WTC11 (cell line): ENCODE data around the gene TSPAN9. TPM values are rescaled to one million over a fixed set of nuclear protein-coding genes. Genes with fewer than 3 reads are reported as not detected.

Source experiments
- ATAC-seq: fragments of 200-7000 bp; cut with Tn5 transposase; 2 replicates; pipeline ENCODE4 v1.10.0; 2021; ENCODE audit warnings: mild to moderate bottlenecking, moderate library complexity
- CTCF ChIA-PET: fragments of 300-600 bp; sonication (Branson Sonifier 250); formaldehyde crosslinking; loops from one replicate; lab custom pipeline; 2021; ENCODE audit warnings: antibody characterized with exemption; lab: Charles Lee
- POLR2A ChIA-PET: fragments of 350-600 bp; sonication (Branson Sonifier 250); formaldehyde crosslinking; loops from one replicate; lab custom pipeline; 2021; ENCODE audit warnings: antibody characterized with exemption; lab: Charles Lee
- DNase-seq: peaks from one replicate; pipeline ENCODE4 v3.0.0; 2021; ENCODE audit warnings: low spot score
- H3K27ac Mint-ChIP-seq: 2 replicates; pipeline ENCODE4 v1.8.0; 2021; ENCODE audit warnings: mixed read lengths
- H3K27me3 Mint-ChIP-seq: 2 replicates; pipeline ENCODE4 v1.8.0; 2021; ENCODE audit warnings: low read depth, mild to moderate bottlenecking, moderate library complexity, mixed read lengths
- H3K36me3 Mint-ChIP-seq: 2 replicates; pipeline ENCODE4 v1.8.0; 2021; ENCODE audit warnings: mixed read lengths
- H3K4me1 Mint-ChIP-seq: 2 replicates; pipeline ENCODE4 v1.8.0; 2022; ENCODE audit warnings: mixed read lengths
- H3K4me3 Mint-ChIP-seq: 2 replicates; pipeline ENCODE4 v1.8.0; 2021; ENCODE audit warnings: mild to moderate bottlenecking, moderate library complexity, mixed read lengths
- H3K9me3 Mint-ChIP-seq: 2 replicates; pipeline ENCODE4 v1.8.0; 2021; ENCODE audit warnings: mixed read lengths
- CREM ChIP-seq: sonication (generic); formaldehyde crosslinking; IDR thresholded peaks from 2 replicates; pipeline ENCODE4 v1.8.1; 2022; ENCODE audit warnings: mild to moderate bottlenecking, missing genetic modification reagents, moderate library complexity
- GRHL2 ChIP-seq: fragments of 250-450 bp; sonication (Bioruptor Pico); IDR thresholded peaks from 2 replicates; pipeline ENCODE4 v1.8.0; 2022; ENCODE audit warnings: mild to moderate bottlenecking, moderate library complexity; ENCODE audit not compliant: insufficient replicate concordance, severe bottlenecking
- GTF2I ChIP-seq: fragments of 250-450 bp; sonication (Bioruptor Pico); conservative IDR thresholded peaks from 2 replicates; pipeline ENCODE4 v1.4.0; 2021; ENCODE audit warnings: mild to moderate bottlenecking
- HMGXB4 ChIP-seq: sonication (generic); formaldehyde crosslinking; IDR thresholded peaks from 2 replicates; pipeline ENCODE4 v1.8.1; 2023; ENCODE audit warnings: mild to moderate bottlenecking, moderate library complexity, missing genetic modification reagents
- IRF1 ChIP-seq: sonication (generic); formaldehyde crosslinking; IDR thresholded peaks from 2 replicates; pipeline ENCODE4 v1.8.0; 2023; ENCODE audit warnings: missing genetic modification reagents
- IRF2 ChIP-seq: sonication (generic); formaldehyde crosslinking; IDR thresholded peaks from 2 replicates; pipeline ENCODE4 v1.8.0; 2022; ENCODE audit warnings: low read depth, missing genetic modification reagents, borderline replicate concordance
- JAZF1 ChIP-seq: fragments of 250-450 bp; sonication (Bioruptor Pico); IDR thresholded peaks from 2 replicates; pipeline ENCODE4 v1.9.0; 2021; ENCODE audit warnings: moderate library complexity, mild to moderate bottlenecking, inconsistent platforms
- KAT7 ChIP-seq: sonication (generic); formaldehyde crosslinking; IDR thresholded peaks from 2 replicates; pipeline ENCODE4 v1.8.1; 2023; ENCODE audit warnings: missing genetic modification reagents, mild to moderate bottlenecking, borderline replicate concordance
- MYBL2 ChIP-seq: sonication (generic); formaldehyde crosslinking; IDR thresholded peaks from 2 replicates; pipeline ENCODE4 v1.8.1; 2023; ENCODE audit warnings: mild to moderate bottlenecking, moderate library complexity, missing genetic modification reagents
- NFYB ChIP-seq: sonication (generic); formaldehyde crosslinking; conservative IDR thresholded peaks from 2 replicates; pipeline ENCODE4 v1.8.0; 2022; ENCODE audit warnings: low read depth, missing genetic modification reagents
- SMAD3 ChIP-seq: sonication (generic); formaldehyde crosslinking; IDR thresholded peaks from 2 replicates; pipeline ENCODE4 v1.8.0; 2022; ENCODE audit warnings: missing genetic modification reagents, mild to moderate bottlenecking, borderline replicate concordance
- ZNF138 ChIP-seq: sonication (generic); formaldehyde crosslinking; conservative IDR thresholded peaks from 2 replicates; pipeline ENCODE4 v1.8.1; 2022; ENCODE audit warnings: mild to moderate bottlenecking, moderate library complexity, missing genetic modification reagents
- ZNF263 ChIP-seq: sonication (generic); formaldehyde crosslinking; IDR thresholded peaks from 2 replicates; pipeline ENCODE4 v1.8.1; 2022; ENCODE audit warnings: low read depth, mild to moderate bottlenecking, moderate library complexity, missing genetic modification reagents
- ZNF396 ChIP-seq: fragments of 250-450 bp; sonication (Bioruptor Pico); IDR thresholded peaks from 2 replicates; pipeline ENCODE4 v1.8.0; 2021; ENCODE audit warnings: mild to moderate bottlenecking, moderate library complexity, borderline replicate concordance
- ZNF423 ChIP-seq: fragments of 250-450 bp; sonication (Bioruptor Pico); IDR thresholded peaks from 2 replicates; pipeline ENCODE4 v2.1.2; 2022; ENCODE audit warnings: mild to moderate bottlenecking, moderate library complexity
- ZNF425 ChIP-seq: fragments of 250-450 bp; sonication (Bioruptor Pico); conservative IDR thresholded peaks from 2 replicates; pipeline ENCODE4 v1.9.0; 2021; ENCODE audit warnings: mild to moderate bottlenecking
- total RNA-seq: library from RNA; stranded (reverse); gene quantifications from 3 replicates; pipeline ENCODE4 v1.2.3, GENCODE V29; 2021
- TF ChIP-seq, protein P1 (sequence below): sonication (generic); formaldehyde crosslinking; IDR thresholded peaks from 2 replicates; pipeline ENCODE4 v1.8.0; 2022; ENCODE audit warnings: mild to moderate bottlenecking, missing genetic modification reagents
- TF ChIP-seq, protein P2 (sequence below): fragments of 250-450 bp; sonication (Bioruptor Pico); IDR thresholded peaks from 2 replicates; pipeline ENCODE4 v1.9.0; 2021; ENCODE audit warnings: mild to moderate bottlenecking
- TF ChIP-seq, protein P3 (sequence below): sonication (generic); formaldehyde crosslinking; IDR thresholded peaks from 2 replicates; pipeline ENCODE4 v1.8.1; 2022; ENCODE audit warnings: mild to moderate bottlenecking, moderate library complexity, missing genetic modification reagents
- TF ChIP-seq, protein P4 (sequence below): sonication (generic); formaldehyde crosslinking; IDR thresholded peaks from 2 replicates; pipeline ENCODE4 v1.8.0; 2022; ENCODE audit warnings: missing genetic modification reagents

The TSPAN9 gene
- total RNA-seq, 1 experiment from 2014 or later: 27.6 TPM

DNA sequence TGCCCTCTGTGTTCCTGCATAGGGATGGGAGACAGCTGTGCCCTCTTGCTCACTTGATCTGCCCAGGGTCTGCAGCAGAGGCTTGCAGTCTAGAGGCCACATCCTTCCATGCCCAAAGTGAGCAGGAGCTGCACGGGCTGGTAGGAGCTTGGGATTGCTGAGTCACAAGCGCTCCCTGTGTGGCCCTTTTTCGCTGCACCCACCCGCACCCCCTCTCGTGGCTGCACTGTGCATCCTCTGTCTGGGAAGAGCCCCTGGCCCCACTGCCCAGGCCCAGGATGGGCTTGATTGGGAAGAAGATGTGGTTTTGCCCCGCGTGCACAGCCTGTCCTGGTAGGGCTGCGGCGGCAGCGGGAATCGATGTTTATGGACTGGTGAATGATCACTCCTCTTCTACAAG, 192.4 kb downstream of the TSPAN9 start (continued):
- TF ChIP-seq IRF1 (CRISPR knock-in tag) (no peak), HMGXB4 (CRISPR knock-in tag) (no peak), GTF2I (CRISPR knock-in tag) (no peak)
- TF ChIP-seq, all 79 proteins: peak for 0

- ChIA-PET POLR2A (no interaction called here), CTCF (interaction anchor here (1.0 to 9.0 kb wide), 6 partner anchors 10 to 198 kb away, joined by 3 to 168 read pairs (median 6); no protein-coding TSS in a partner anchor)
- H3K4me3 Mint-ChIP-seq: no peak overlapping the region
- no peak overlapping the region for H3K27ac Mint-ChIP-seq
- H3K4me1 Mint-ChIP-seq: peaks cover 18% of the 10 kb centered on the region
- no peaks in the 10 kb centered on the region for H3K27me3 Mint-ChIP-seq
- ATAC-seq: no peak
- DNase-seq: no peak
- H3K9me3 Mint-ChIP-seq: no peaks in the 10 kb centered on the region
- no peaks in the 10 kb centered on the region for H3K36me3 Mint-ChIP-seq
- TF ChIP-seq GRHL2 (no peak), NFYB (CRISPR knock-in tag) (no peak), ZNF138 (CRISPR knock-in tag) (no peak), ZNF425 (CRISPR knock-in tag) (no peak), IRF2 (CRISPR knock-in tag) (no peak), IRF1 (CRISPR knock-in tag) (no peak)
- TF ChIP-seq, protein P1, sequence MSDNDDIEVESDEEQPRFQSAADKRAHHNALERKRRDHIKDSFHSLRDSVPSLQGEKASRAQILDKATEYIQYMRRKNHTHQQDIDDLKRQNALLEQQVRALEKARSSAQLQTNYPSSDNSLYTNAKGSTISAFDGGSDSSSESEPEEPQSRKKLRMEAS: no peak
These were observed 194.0 kb downstream of the TSPAN9 start for GRCh38 chr12:3271146-3271545.

- POLR2A ChIA-PET: no interaction called here
- CTCF ChIA-PET: interaction anchor here (0.8 to 9.0 kb wide), 7 partner anchors 10 to 198 kb away, joined by 3 to 168 read pairs (median 5); no protein-coding TSS in a partner anchor
- TF ChIP-seq MYBL2 (CRISPR knock-in tag) (no peak), ZNF263 (CRISPR knock-in tag) (no peak), NFYB (CRISPR knock-in tag) (no peak), JAZF1 (no peak), ZNF423 (no peak), KAT7 (CRISPR knock-in tag) (no peak), SMAD3 (CRISPR knock-in tag) (no peak), ZNF396 (CRISPR knock-in tag) (no peak), CREM (no peak)
- TF ChIP-seq, protein P2, sequence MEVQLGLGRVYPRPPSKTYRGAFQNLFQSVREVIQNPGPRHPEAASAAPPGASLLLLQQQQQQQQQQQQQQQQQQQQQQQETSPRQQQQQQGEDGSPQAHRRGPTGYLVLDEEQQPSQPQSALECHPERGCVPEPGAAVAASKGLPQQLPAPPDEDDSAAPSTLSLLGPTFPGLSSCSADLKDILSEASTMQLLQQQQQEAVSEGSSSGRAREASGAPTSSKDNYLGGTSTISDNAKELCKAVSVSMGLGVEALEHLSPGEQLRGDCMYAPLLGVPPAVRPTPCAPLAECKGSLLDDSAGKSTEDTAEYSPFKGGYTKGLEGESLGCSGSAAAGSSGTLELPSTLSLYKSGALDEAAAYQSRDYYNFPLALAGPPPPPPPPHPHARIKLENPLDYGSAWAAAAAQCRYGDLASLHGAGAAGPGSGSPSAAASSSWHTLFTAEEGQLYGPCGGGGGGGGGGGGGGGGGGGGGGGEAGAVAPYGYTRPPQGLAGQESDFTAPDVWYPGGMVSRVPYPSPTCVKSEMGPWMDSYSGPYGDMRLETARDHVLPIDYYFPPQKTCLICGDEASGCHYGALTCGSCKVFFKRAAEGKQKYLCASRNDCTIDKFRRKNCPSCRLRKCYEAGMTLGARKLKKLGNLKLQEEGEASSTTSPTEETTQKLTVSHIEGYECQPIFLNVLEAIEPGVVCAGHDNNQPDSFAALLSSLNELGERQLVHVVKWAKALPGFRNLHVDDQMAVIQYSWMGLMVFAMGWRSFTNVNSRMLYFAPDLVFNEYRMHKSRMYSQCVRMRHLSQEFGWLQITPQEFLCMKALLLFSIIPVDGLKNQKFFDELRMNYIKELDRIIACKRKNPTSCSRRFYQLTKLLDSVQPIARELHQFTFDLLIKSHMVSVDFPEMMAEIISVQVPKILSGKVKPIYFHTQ: no peak
- TF ChIP-seq, protein P3, sequence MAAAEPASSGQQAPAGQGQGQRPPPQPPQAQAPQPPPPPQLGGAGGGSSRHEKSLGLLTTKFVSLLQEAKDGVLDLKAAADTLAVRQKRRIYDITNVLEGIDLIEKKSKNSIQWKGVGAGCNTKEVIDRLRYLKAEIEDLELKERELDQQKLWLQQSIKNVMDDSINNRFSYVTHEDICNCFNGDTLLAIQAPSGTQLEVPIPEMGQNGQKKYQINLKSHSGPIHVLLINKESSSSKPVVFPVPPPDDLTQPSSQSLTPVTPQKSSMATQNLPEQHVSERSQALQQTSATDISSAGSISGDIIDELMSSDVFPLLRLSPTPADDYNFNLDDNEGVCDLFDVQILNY (CRISPR knock-in tag): no peak
- TF ChIP-seq, protein P4, sequence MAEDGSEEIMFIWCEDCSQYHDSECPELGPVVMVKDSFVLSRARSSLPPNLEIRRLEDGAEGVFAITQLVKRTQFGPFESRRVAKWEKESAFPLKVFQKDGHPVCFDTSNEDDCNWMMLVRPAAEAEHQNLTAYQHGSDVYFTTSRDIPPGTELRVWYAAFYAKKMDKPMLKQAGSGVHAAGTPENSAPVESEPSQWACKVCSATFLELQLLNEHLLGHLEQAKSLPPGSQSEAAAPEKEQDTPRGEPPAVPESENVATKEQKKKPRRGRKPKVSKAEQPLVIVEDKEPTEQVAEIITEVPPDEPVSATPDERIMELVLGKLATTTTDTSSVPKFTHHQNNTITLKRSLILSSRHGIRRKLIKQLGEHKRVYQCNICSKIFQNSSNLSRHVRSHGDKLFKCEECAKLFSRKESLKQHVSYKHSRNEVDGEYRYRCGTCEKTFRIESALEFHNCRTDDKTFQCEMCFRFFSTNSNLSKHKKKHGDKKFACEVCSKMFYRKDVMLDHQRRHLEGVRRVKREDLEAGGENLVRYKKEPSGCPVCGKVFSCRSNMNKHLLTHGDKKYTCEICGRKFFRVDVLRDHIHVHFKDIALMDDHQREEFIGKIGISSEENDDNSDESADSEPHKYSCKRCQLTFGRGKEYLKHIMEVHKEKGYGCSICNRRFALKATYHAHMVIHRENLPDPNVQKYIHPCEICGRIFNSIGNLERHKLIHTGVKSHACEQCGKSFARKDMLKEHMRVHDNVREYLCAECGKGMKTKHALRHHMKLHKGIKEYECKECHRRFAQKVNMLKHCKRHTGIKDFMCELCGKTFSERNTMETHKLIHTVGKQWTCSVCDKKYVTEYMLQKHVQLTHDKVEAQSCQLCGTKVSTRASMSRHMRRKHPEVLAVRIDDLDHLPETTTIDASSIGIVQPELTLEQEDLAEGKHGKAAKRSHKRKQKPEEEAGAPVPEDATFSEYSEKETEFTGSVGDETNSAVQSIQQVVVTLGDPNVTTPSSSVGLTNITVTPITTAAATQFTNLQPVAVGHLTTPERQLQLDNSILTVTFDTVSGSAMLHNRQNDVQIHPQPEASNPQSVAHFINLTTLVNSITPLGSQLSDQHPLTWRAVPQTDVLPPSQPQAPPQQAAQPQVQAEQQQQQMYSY: no peak
These were observed 194.5 kb downstream of the TSPAN9 start for GRCh38 chr12:3271639-3272038.

More at GRCh38 chr12:3271639-3272038, 194.5 kb downstream of the TSPAN9 start:
- H3K9me3 Mint-ChIP-seq: no peaks in the 10 kb centered on the region
- ATAC-seq (no peak), DNase-seq (no peak)
- no peak overlapping the region for H3K4me3 Mint-ChIP-seq
- H3K27me3 Mint-ChIP-seq: no peaks in the 10 kb centered on the region
- no peak overlapping the region for H3K27ac Mint-ChIP-seq
- H3K36me3 Mint-ChIP-seq: no peaks in the 10 kb centered on the region
- peaks cover 18% of the 10 kb centered on the region for H3K4me1 Mint-ChIP-seq
